K562 (cell line): ENCODE data around the gene PPIA. TPM values are rescaled to one million over a fixed set of nuclear protein-coding genes. Genes with fewer than 3 reads are reported as not detected.
A peak's percentile ranks its signal among the peaks of the same experiment; 100 is the strongest.

Experiments
- CBFB ChIP-seq: sonication (generic); formaldehyde crosslinking; IDR thresholded peaks from 2 replicates; pipeline ENCODE4 v1.4.0; 2020; ENCODE audit warnings: mild to moderate bottlenecking, missing genetic modification reagents
- CHD2 ChIP-seq: IDR thresholded peaks from 2 replicates; pipeline ENCODE4 v1.6.1; 2011; ENCODE audit warnings: low read depth, low read length
- GABPA ChIP-seq: fragments of 200-800 bp; sonication (Bioruptor generic); conservative IDR thresholded peaks from 2 replicates; pipeline ENCODE4 v1.6.1; 2016; ENCODE audit warnings: low read depth, missing genetic modification characterization, missing compliant biosample characterization
- GATA2 ChIP-seq: sonication (generic); formaldehyde crosslinking; IDR thresholded peaks from 2 replicates; pipeline ENCODE4 v1.4.0; 2020; ENCODE audit warnings: mild to moderate bottlenecking, missing genetic modification reagents
- HDAC8 ChIP-seq: fragments of 450-650 bp; IDR thresholded peaks from 2 replicates; pipeline ENCODE4 v1.6.1; 2016; ENCODE audit warnings: mild to moderate bottlenecking, missing genetic modification characterization, moderate library complexity, missing compliant biosample characterization
- LARP7 ChIP-seq: fragments of 450-650 bp; IDR thresholded peaks from 2 replicates; pipeline ENCODE4 v1.6.1; 2016
- NCOA4 ChIP-seq: fragments of 450-650 bp; IDR thresholded peaks from 2 replicates; pipeline ENCODE4 v1.6.1; 2018; ENCODE audit warnings: mild to moderate bottlenecking; ENCODE audit not compliant: partially characterized antibody
- NCOA6 ChIP-seq: fragments of 450-650 bp; IDR thresholded peaks from 2 replicates; pipeline ENCODE4 v1.6.1; 2017; ENCODE audit warnings: mild to moderate bottlenecking
- NCOR1 ChIP-seq: fragments of 450-650 bp; IDR thresholded peaks from 2 replicates; pipeline ENCODE4 v1.6.1; 2016; ENCODE audit warnings: mild to moderate bottlenecking, moderate library complexity
- NR2F6 ChIP-seq: fragments of 450-650 bp; formaldehyde crosslinking; IDR thresholded peaks from 2 replicates; pipeline ENCODE4 v1.4.0; 2020; ENCODE audit warnings: mild to moderate bottlenecking
- RBM34 ChIP-seq: fragments of 200-400 bp; formaldehyde crosslinking; IDR thresholded peaks from 2 replicates; pipeline ENCODE4 v1.6.1; 2018; ENCODE audit warnings: low read length, borderline replicate concordance; ENCODE audit not compliant: insufficient read depth
- SMARCA5 ChIP-seq: fragments of 450-650 bp; IDR thresholded peaks from 2 replicates; pipeline ENCODE4 v1.6.1; 2016
- XRCC4 ChIP-seq: IDR thresholded peaks from one replicate; pipeline ENCODE4 v1.6.1; 2011; ENCODE audit not compliant: insufficient read depth, insufficient read length; ENCODE audit errors: extremely low read depth
- ZBED1 ChIP-seq: IDR thresholded peaks from 2 replicates; pipeline ENCODE4 v1.6.1; 2014
- ZBTB7A ChIP-seq: IDR thresholded peaks from 2 replicates; pipeline ENCODE4 v1.6.1; 2011; ENCODE audit warnings: low read depth, mild to moderate bottlenecking, low read length, moderate library complexity, borderline replicate concordance; ENCODE audit not compliant: control insufficient read depth
- ZFPM2 ChIP-seq: fragments of 250-450 bp; sonication (Bioruptor Pico); IDR thresholded peaks from 2 replicates; pipeline ENCODE4 v1.5.1; 2022; ENCODE audit warnings: mild to moderate bottlenecking
- ZHX1 ChIP-seq: fragments of 150-350 bp; conservative IDR thresholded peaks from 2 replicates; pipeline ENCODE4 v1.6.1; 2014; ENCODE audit warnings: low read length
- ZKSCAN1 ChIP-seq: fragments of 150-350 bp; IDR thresholded peaks from 2 replicates; pipeline ENCODE4 v1.6.1; 2016; ENCODE audit warnings: low read depth, low read length
- ZNF23 ChIP-seq: fragments of 250-450 bp; sonication (Bioruptor Pico); IDR thresholded peaks from 2 replicates; pipeline ENCODE4 v1.4.0; 2020; ENCODE audit warnings: mild to moderate bottlenecking
- ZNF311 ChIP-seq: fragments of 250-450 bp; sonication (Bioruptor Pico); IDR thresholded peaks from 2 replicates; pipeline ENCODE4 v1.4.0; 2020; ENCODE audit warnings: mild to moderate bottlenecking, moderate library complexity
- ZNF444 ChIP-seq: fragments of 250-450 bp; sonication (Bioruptor Pico); IDR thresholded peaks from 2 replicates; pipeline ENCODE4 v1.4.0; 2020; ENCODE audit warnings: mild to moderate bottlenecking, moderate library complexity
- polyA plus RNA-seq, 8 experiments: library from polyadenylated mRNA; depleted of rRNA in 4 of 8; stranded (reverse) in 5 of 8; unstranded in 3 of 8; fragments of >200 nt; fragmentation: Nextera tagmentation in 2 of 8; fragmentation: Illumina TruSeq in 1 of 8; extraction: Ambion mirVana in 2 of 8; extraction: Trizol in 1 of 8; gene quantifications; 2 replicates each; pipeline versions ENCODE4 v1.2.1 to v1.2.3, GENCODE V29; 2011 to 2014; ENCODE audit warnings: inconsistent platforms in 1 of 8, missing spikeins in 1 of 8
- total RNA-seq, 7 experiments: library from RNA; depleted of rRNA in 6 of 7; stranded (reverse); fragments of >200 nt in 6 of 7; fragmentation: Illumina TruSeq in 2 of 7; extraction: Trizol in 2 of 7; gene quantifications; 2 replicates each; pipeline versions ENCODE4 v1.2.1 to v1.2.3, GENCODE V29; 2011 to 2021; ENCODE audit warnings: low replicate concordance in 1 of 7
- TF ChIP-seq, protein P1 (sequence below): fragments of 250-450 bp; sonication (Bioruptor Pico); IDR thresholded peaks from 2 replicates; pipeline ENCODE4 v1.4.0; 2020; ENCODE audit warnings: borderline replicate concordance
- TF ChIP-seq, protein P2 (sequence below): fragments of 450-650 bp; formaldehyde crosslinking; IDR thresholded peaks from 2 replicates; pipeline ENCODE4 v1.4.0; 2020; ENCODE audit warnings: mild to moderate bottlenecking, moderate library complexity
- TF ChIP-seq, protein P3 (sequence below), 2 experiments: fragments of 450-650 bp in 1 of 2; sonication (generic) in 1 of 2; formaldehyde crosslinking in 1 of 2; IDR thresholded peaks in 1 of 2; conservative IDR thresholded peaks in 1 of 2; 2 replicates each; pipeline versions ENCODE4 v1.6.1 to v1.8.1; 2016 to 2023; ENCODE audit warnings: mild to moderate bottlenecking in 2 of 2, moderate library complexity in 2 of 2, inconsistent platforms in 1 of 2, missing genetic modification reagents in 1 of 2

PPIA gene
- total and polyA plus RNA-seq, 9 of the 15 experiments (the other 6 are each of a cell fraction or from before 2014, with no cell fraction given) = 2,583 to 7,504 (median 3,973) TPM

DNA sequence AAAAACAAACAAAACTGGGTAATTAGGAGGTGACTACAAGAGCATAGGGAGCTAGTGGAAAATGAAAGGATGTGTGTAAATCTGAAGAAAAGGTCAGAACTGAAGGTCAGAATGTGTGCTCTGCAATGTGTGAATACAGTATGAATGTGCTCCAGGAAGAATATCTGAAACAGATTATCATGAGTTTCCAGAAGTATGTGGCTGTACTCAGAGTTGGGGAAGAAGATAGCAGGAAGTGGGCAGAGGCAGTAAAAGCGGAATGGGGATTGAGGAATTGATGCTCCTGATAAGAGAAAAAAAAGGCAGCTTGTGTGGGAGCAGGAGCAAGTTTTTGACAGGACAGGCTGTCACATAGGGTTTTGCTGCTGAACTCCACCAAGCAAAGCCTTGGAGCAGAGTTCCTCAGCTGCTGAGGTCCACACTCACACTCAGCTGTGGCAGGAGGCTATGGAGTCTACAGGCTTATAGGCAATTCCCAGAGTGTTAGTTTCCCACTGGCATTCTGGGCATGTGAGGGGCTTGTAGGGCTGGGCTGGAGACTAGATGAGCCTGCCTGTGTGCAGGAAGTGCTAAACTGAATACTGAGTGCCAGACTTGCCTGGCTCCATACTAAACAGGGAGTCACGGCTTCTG lies 28.5 kb downstream of the PPIA start (continued):
- TF ChIP-seq ZNF23 = no peak
- TF ChIP-seq ZHX1 = no peak
- no peak for TF ChIP-seq ZNF444 (CRISPR knock-in tag)
- no peak for TF ChIP-seq NCOA4
- peak; percentile 40 for TF ChIP-seq GABPA
- TF ChIP-seq RBM34 = no peak
- TF ChIP-seq NCOR1 = 0 out of 2 replicates have a peak, but pooled peaks have one; percentile 34
- TF ChIP-seq CBFB (CRISPR knock-in tag) = no peak
- TF ChIP-seq HDAC8 (tag) = no peak
- TF ChIP-seq, protein P1, sequence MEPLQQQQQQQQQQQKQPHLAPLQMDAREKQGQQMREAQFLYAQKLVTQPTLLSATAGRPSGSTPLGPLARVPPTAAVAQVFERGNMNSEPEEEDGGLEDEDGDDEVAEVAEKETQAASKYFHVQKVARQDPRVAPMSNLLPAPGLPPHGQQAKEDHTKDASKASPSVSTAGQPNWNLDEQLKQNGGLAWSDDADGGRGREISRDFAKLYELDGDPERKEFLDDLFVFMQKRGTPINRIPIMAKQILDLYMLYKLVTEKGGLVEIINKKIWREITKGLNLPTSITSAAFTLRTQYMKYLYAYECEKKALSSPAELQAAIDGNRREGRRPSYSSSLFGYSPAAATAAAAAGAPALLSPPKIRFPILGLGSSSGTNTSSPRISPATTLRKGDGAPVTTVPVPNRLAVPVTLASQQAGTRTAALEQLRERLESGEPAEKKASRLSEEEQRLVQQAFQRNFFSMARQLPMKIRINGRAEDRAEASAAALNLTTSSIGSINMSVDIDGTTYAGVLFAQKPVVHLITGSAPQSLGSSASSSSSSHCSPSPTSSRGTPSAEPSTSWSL (CRISPR knock-in tag) = no peak
- TF ChIP-seq NR2F6 (CRISPR knock-in tag) = no peak
- TF ChIP-seq, protein P2, sequence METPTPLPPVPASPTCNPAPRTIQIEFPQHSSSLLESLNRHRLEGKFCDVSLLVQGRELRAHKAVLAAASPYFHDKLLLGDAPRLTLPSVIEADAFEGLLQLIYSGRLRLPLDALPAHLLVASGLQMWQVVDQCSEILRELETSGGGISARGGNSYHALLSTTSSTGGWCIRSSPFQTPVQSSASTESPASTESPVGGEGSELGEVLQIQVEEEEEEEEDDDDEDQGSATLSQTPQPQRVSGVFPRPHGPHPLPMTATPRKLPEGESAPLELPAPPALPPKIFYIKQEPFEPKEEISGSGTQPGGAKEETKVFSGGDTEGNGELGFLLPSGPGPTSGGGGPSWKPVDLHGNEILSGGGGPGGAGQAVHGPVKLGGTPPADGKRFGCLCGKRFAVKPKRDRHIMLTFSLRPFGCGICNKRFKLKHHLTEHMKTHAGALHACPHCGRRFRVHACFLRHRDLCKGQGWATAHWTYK (CRISPR knock-in tag) = no peak
- TF ChIP-seq LARP7 = no peak
- peak; percentile 76 for TF ChIP-seq GATA2 (CRISPR knock-in tag)
- TF ChIP-seq CHD2 = no peak
- TF ChIP-seq NCOA6 = no peak
- no peak for TF ChIP-seq ZNF311
- no peak for TF ChIP-seq ZFPM2 (CRISPR knock-in tag)
- TF ChIP-seq ZBED1 = no peak
- no peak for TF ChIP-seq SMARCA5
- TF ChIP-seq, protein P3, sequence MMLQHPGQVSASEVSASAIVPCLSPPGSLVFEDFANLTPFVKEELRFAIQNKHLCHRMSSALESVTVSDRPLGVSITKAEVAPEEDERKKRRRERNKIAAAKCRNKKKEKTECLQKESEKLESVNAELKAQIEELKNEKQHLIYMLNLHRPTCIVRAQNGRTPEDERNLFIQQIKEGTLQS (IDR thresholded peaks at IDR 0.05) = no peak
- TF ChIP-seq, protein P3 (CRISPR knock-in tag; conservative IDR thresholded peaks at IDR 0.05) = no peak
- TF ChIP-seq ZKSCAN1 = no peak
- no peak for TF ChIP-seq ZBTB7A
- no peak for TF ChIP-seq XRCC4
